HG03457 (cell line): ENCODE results near the gene FMNL2.
"Not testable (repeated sequence)": the region's sequence is repeated elsewhere in the genome, so short reads cannot be mapped to it uniquely, and the experiment has no call there.

Source experiments
- ATAC-seq: cut with Tn5 transposase; IDR thresholded peaks from one replicate; pipeline ENCODE4 v1.9.1; 2021; ENCODE audit warnings: moderate number of reproducible peaks; ENCODE audit not compliant: unreplicated experiment

Gene FMNL2

DNA sequence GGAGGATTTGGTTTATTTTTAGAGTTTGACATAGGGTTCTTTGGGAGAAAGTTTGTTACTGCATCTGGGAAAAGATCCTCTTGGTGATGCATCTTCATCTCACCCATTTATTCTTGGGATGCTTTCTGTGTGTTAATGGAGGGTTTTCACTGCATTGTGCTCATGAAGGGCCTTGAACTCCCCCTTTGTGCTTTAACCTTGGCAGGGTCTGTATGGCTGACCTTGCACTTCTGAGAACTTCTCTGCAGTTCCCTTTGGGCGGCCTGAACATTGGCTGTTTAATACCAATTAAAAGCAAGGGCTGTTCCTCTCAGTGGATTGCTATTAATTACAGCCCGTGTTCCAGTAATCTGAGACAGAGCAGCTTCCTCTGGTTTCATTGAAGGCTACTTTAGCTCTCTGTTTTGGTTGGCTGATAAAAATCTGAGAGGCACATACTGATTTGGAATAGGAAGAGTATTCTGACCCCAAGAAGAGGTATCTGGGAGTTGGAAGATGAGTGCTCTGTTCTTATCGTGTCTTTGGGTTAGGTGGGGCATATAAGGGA, 37.5 kb downstream of the FMNL2 start:
- no peak for ATAC-seq

GRCh38 chr2:152375174-152375573, 40.2 kb downstream of the FMNL2 start:
- no peak for ATAC-seq

DNA sequence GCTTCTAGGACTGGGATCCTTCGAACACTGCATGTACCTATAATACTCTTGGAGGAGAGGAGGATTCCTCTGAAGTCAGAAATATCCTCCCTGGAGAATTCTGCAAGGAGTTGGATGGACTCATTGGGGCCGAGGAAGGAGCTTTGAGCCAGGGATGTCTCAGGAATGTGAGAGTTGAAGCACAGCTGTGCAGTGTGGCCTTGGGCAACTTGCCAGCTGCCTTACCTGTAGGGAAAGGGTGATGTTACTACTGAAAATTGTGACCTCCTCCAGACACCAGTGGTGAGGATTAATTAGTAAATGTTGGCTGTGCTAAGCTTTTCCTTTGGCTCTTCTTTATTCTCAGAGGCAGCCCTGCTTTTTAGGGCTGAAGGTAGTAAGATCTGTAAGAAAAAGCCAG, 41.4 kb downstream of the FMNL2 start:
- no peak for ATAC-seq

- ATAC-seq, result no peak
These were observed 42.0 kb downstream of the FMNL2 start for GRCh38 chr2:152376968-152377367.

DNA sequence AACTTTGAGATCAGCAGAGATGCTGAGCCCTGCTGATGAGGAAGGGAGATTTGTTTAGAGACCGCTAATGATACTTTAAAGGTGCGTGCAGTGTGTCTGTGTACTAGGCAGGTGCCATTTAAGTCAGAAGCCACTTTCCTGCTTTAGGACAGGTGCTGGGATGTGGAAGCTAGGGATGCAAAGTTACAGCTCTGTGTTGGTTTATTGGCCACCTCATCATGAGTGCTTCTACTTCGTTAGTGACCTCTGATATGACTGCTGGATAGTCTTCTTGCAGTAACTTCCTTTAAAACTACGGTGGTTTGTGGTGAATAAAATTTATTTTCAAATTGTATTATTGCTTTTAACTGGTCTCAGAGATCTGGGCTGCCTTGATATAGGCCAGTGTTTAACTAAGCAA, 44.1 kb downstream of the FMNL2 start:
- ATAC-seq, result no peak

GRCh38 chr2:152380261-152381055, 45.5 kb downstream of the FMNL2 start:
- no peak for ATAC-seq

DNA sequence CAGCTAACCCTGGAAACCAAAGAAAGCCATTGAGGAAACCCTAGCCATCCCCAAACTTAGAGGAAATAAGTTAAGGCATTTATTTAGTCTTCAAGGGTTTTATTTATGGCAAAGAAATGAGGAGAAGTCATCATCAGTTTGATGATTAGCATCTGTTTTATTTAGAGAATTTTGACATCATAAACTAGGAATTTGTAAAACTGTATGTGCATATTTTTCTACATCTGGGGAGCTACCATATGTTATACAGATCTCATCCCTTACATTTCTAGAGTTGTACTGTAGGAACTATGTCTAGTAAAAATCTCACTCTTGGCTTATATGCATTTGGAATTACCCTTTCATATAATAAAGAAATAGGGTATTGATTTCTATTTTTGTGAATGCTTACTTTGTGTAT, 48.7 kb downstream of the FMNL2 start:
- no peak for ATAC-seq

GRCh38 chr2:152384992-152385391, 50.0 kb downstream of the FMNL2 start:
- ATAC-seq, result no peak

GRCh38 chr2:152385650-152386049, 50.7 kb downstream of the FMNL2 start:
- ATAC-seq, result no peak

- no peak for ATAC-seq
These were observed 51.3 kb downstream of the FMNL2 start for GRCh38 chr2:152386266-152386665.

GRCh38 chr2:152387041-152387440, 52.1 kb downstream of the FMNL2 start:
- no peak for ATAC-seq

DNA sequence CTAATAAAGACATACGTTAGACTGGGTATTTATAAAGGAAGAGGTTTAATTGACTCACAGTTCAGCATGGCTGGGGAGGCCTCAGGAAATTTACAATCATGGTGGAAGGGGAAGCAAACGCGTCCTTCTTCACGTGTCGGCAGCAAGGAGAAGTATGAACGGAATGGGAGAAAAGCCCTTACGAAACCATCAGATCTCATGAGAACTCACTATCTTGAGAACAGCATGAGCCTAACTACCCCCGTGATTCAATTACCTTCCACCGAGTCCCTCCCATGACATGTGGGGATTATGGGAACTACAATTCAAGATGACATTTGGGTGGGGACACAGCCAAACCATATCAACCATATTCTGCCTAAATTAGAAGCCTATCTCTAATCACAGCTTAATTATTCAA, 53.3 kb downstream of the FMNL2 start:
- ATAC-seq, result not testable (repeated sequence)

GRCh38 chr2:152389483-152389882, 54.5 kb downstream of the FMNL2 start:
- ATAC-seq, result no peak

GRCh38 chr2:152390837-152391236, 55.9 kb downstream of the FMNL2 start:
- no peak for ATAC-seq

DNA sequence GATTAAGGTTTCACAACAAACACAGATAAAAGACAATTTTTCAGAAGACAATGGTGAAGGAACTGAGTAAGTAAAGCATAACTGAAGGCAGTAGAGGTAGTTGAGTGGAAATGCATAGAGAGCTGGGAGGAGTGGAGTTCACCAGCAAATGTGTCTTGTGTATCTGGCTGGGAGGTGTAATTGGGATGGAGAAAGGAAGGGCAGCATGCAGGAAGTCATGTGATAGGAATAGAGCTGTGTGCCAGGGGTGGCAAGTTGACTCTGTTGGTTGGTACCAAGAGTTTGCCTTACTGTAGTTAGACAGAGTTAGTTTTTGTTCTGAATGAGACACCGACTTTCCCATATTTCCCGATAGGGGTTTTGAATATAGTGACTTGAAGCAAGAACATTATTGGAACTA, 56.3 kb downstream of the FMNL2 start:
- ATAC-seq, result no peak

- ATAC-seq, result no peak
These were observed 58.4 kb downstream of the FMNL2 start for GRCh38 chr2:152393377-152393776.

DNA sequence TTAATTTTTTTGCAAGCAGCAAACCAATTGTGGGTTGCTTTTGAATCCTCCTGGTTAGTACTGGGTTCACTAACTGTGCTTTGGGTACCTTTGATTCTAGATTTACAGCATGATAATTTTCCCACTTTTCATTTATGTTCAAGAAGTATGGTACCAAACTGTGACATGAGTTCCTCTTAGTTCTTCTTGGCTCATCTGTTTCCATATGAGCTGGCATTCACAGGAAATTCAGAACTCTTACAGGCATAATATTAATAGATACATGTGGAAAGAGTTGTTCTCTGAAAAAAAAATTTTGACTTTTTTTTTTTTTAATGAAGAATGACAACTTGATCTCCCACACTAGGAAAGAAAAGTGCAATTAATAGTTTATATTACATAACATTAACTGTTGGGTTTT, 59.4 kb downstream of the FMNL2 start:
- no peak for ATAC-seq

DNA sequence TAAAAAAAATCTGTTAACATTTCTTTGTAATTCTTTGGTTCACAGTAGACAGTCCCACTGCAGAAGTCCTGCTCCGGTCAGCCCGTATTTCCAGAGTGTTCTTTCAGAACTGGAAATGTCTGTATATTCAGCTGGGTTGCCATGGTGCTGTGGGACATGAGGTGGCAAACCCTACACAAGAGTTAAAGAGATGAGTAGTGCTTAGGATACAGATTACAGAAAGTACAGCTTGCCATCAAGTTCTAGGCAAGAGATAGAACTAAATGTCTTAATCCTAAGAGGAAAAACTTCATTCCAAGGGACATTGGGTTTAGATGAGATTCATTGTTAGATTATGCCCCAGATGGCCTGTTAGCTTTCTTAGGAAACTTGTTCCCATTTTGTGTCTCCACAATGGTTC, 60.1 kb downstream of the FMNL2 start:
- ATAC-seq, result no peak

- no peak for ATAC-seq
These were observed 60.6 kb downstream of the FMNL2 start for GRCh38 chr2:152395572-152395971.

DNA sequence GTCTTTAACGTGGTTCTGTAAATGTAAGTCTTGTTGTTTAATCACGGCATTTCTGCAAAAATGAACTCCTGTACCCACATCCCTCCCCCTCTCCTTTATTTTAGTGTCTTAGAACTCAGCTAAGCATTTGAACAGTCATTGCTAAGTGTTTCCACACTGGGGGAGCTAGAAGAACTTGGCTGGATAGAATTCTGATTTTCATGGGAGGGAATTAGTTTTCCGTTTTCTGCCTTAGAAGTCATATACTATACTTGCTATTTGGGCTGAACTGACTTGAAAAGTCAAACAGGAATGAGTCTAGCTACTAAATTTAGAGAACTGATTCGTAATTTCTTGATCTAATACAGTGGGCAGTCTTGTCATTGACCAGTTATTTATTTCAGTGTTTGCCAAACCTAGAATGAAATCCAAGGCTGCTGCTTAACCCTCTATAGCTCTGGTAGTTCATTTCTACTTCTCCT, 61.1 kb downstream of the FMNL2 start:
- no peak for ATAC-seq

DNA sequence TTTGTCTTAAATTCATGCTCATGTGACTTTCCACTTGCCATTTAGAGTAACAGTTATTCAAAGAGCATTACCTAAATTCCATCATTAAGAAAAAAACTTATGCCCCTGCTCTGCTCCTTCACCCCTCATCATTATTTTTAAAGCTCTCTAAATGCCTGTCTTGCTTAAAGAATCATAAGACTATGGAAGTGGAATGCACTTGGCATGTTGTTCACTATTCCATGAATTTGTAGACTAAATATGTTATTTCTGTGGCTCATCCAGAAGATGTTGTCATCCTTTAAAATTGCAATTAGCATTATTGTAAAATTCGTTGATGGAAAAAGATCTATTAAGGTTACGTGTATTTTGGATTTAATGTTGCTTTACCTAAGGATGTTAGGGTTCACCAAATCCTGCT, 61.8 kb downstream of the FMNL2 start:
- no peak for ATAC-seq

- ATAC-seq, result no peak
These were observed 64.0 kb downstream of the FMNL2 start for GRCh38 chr2:152399003-152399402.
